Astrocyte (in vitro differentiated cells and primary cell): ENCODE data around the gene PCNX4.

ENCODE experiments used
- EZH2 ChIP-seq: IDR thresholded peaks from 2 replicates; pipeline ENCODE4 v1.6.1; 2012; ENCODE audit warnings: mild to moderate bottlenecking, low read length, inconsistent platforms; ENCODE audit not compliant: insufficient read depth
- TF ChIP-seq, protein P1 (sequence below): IDR thresholded peaks from 2 replicates; pipeline ENCODE4 v1.5.1; 2011; ENCODE audit warnings: low read depth, mild to moderate bottlenecking, inconsistent platforms, low read length, moderate library complexity; ENCODE audit not compliant: insufficient read depth

- TF ChIP-seq, protein P1, sequence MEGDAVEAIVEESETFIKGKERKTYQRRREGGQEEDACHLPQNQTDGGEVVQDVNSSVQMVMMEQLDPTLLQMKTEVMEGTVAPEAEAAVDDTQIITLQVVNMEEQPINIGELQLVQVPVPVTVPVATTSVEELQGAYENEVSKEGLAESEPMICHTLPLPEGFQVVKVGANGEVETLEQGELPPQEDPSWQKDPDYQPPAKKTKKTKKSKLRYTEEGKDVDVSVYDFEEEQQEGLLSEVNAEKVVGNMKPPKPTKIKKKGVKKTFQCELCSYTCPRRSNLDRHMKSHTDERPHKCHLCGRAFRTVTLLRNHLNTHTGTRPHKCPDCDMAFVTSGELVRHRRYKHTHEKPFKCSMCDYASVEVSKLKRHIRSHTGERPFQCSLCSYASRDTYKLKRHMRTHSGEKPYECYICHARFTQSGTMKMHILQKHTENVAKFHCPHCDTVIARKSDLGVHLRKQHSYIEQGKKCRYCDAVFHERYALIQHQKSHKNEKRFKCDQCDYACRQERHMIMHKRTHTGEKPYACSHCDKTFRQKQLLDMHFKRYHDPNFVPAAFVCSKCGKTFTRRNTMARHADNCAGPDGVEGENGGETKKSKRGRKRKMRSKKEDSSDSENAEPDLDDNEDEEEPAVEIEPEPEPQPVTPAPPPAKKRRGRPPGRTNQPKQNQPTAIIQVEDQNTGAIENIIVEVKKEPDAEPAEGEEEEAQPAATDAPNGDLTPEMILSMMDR: no peak
- no peak for TF ChIP-seq EZH2
Observed at GRCh38 chr14:60133487-60133886, 41.8 kb downstream of the PCNX4 start.
